Right lobe of liver (tissue), 6 donors: ENCODE measurements around the gene POLR1D. TPM values are rescaled to one million over a fixed set of nuclear protein-coding genes. Genes with fewer than 3 reads are reported as not detected.
"Not testable (repeated sequence)": the region's sequence is repeated elsewhere in the genome, so short reads cannot be mapped to it uniquely, and the experiment has no call there.

Experiments
- ATAC-seq, 4 donors: fragments of 200-7000 bp; cut with Tn5 transposase; one replicate each; pipeline ENCODE4 v1.9.1; 2020; ENCODE audit warnings: mild to moderate bottlenecking in 4 of 4, moderate library complexity in 4 of 4
- DNase-seq, 3 donors: peaks; one replicate each; pipeline ENCODE4 v3.0.0-alpha.2; 2020
- H3K27ac ChIP-seq, 3 donors: fragments of 200-600 bp; one replicate each; pipeline ENCODE4 v1.8.0; 2022
- H3K27me3 ChIP-seq, 2 donors: fragments of 200-600 bp; one replicate each; pipeline ENCODE4 v1.8.0; 2022
- H3K36me3 ChIP-seq, 4 donors: fragments of 200-600 bp; sonication (generic) in 1 of 4; one replicate each; pipeline versions ENCODE4 v1.5.1 to v1.8.0; 2017 to 2022; ENCODE audit warnings: control low read depth in 1 of 4
- H3K4me1 ChIP-seq, 4 donors: fragments of 200-600 bp; sonication (generic) in 1 of 4; one replicate each; pipeline versions ENCODE4 v1.5.1 to v1.8.0; 2017 to 2022; ENCODE audit warnings: control low read depth in 1 of 4
- H3K4me3 ChIP-seq, 3 donors: fragments of 200-600 bp; one replicate each; pipeline ENCODE4 v1.8.0; 2022
- H3K9me3 ChIP-seq, 4 donors: fragments of 200-600 bp; sonication (generic) in 1 of 4; one replicate each; pipeline versions ENCODE4 v1.5.1 to v1.8.0; 2017 to 2022; ENCODE audit warnings: control low read depth in 1 of 4
- CTCF ChIP-seq, 4 donors: fragments of 200-600 bp in 3 of 4; fragments of 450-650 bp in 1 of 4; IDR thresholded peaks; one replicate each; pipeline versions ENCODE4 v1.5.1 to v1.8.0; 2016 to 2022; ENCODE audit warnings: antibody characterized with exemption in 4 of 4, mild to moderate bottlenecking in 2 of 4
- POLR2A ChIP-seq: fragments of 450-650 bp; IDR thresholded peaks from one replicate; pipeline ENCODE4 v1.6.1; 2017; ENCODE audit warnings: antibody characterized with exemption, mild to moderate bottlenecking
- WGBS: methylation state at CpG from one replicate; pipeline ENCODE4 v1.1.6; 2018; ENCODE audit warnings: low coverage, low lambda C conversion rate; ENCODE audit not compliant: insufficient coverage; ENCODE audit errors: missing lambda C conversion rate; 5-methylcytosine and 5-hydroxymethylcytosine counted together
- intact Hi-C, 2 donors: fragments of 100-400 bp; cut with DNase I; formaldehyde crosslinking; loops; one replicate each; pipeline versions ENCODE4 v1.11.2 to v1.14.1; 2022
- total RNA-seq, 6 experiments: library from RNA; depleted of rRNA in 2 of 6; stranded (reverse); fragments of >200 nt in 2 of 6; fragmentation: NEBNext Ultra II Directional in 3 of 6; extraction: Animal tissue kit (Norgen Biotek cat#: 25700) in 3 of 6; gene quantifications; one replicate each; pipeline versions ENCODE4 v1.1.0 to v1.2.4, GENCODE V29; 2016 to 2023
- donor health status: DM: no; HTN: yes; CAD: no.
- donor health status: DM: no; HTN: no; CAD: no.
- donor health status: DM: no; HTN: no; CAD: no.
- donor health status: DM: no; HTN: yes; CAD: no.
- donor health status: DM: no; HTN: yes; CAD: no.

The POLR1D gene
- total RNA-seq, 6 experiments from 2014 or later, result 34.9 to 56.2 (median 46.6) TPM

GRCh38 chr13:27627380-27627779, 5.7 kb downstream of the POLR1D start:
- H3K4me1 ChIP-seq, result peaks cover 0 to 21% (median 4%) of the 10 kb centered on the region in 4 donors
- H3K36me3 ChIP-seq, result no peaks in the 10 kb centered on the region
- H3K27me3 ChIP-seq, result no peaks in the 10 kb centered on the region
- H3K4me3 ChIP-seq, result no peak overlapping the region
- no peak overlapping the region for H3K27ac ChIP-seq
- ATAC-seq, result no peak
- intact Hi-C loops, result no loop called here
- no peaks in the 10 kb centered on the region for H3K9me3 ChIP-seq
- TF ChIP-seq CTCF (IDR thresholded peaks at IDR 0.05) (no peak), POLR2A (no peak)
- no peak for DNase-seq
- 88% methylated on average over 3 of the region's 3 CpGs for WGBS

DNA sequence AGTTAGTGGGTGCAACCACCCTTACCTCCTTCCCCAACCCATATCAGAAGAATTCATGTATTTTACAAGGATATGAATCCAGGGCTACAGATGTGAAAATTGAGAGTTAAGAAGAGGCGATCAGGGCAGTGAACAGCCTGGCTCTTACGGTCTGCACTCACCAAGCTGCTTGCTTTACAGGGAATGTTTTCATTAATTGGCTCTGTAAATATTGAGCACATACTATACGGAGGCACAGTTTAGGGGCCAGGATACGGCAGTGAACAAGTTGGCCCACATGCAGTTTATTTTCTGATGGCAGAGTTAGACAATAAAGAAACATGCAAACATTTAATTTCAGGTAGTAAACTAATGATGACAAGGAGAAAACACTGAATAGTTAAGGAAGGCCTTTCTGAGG, 6.4 kb downstream of the POLR1D start:
- Histone ChIP-seq H3K4me3 (no peak overlapping the region), H3K4me1 (peaks cover 0 to 14% (median 4%) of the 10 kb centered on the region in 4 donors), H3K27me3 (no peaks in the 10 kb centered on the region), H3K9me3 (no peaks in the 10 kb centered on the region), H3K27ac (no peak overlapping the region), H3K36me3 (no peaks in the 10 kb centered on the region)
- DNase-seq (no peak), ATAC-seq (no peak)
- 88% methylated on average over 4 of the region's 4 CpGs for WGBS
- intact Hi-C loops, result no loop called here
- TF ChIP-seq POLR2A (no peak), CTCF (IDR thresholded peaks at IDR 0.05) (no peak)

GRCh38 chr13:27628766-27629165, 7.1 kb downstream of the POLR1D start:
- DNase-seq, H3K36me3 ChIP-seq, H3K27ac ChIP-seq, ATAC-seq, intact Hi-C loops, H3K4me1 ChIP-seq, H3K27me3 ChIP-seq, H3K9me3 ChIP-seq, H3K4me3 ChIP-seq: not testable (repeated sequence)
- 97% methylated on average over 3 of the region's 4 CpGs for WGBS

- Histone ChIP-seq H3K27ac (no peak overlapping the region), H3K4me3 (no peak overlapping the region), H3K36me3 (no peaks in the 10 kb centered on the region), H3K4me1 (no peaks in the 10 kb centered on the region), H3K27me3 (no peaks in the 10 kb centered on the region), H3K9me3 (no peaks in the 10 kb centered on the region)
- DNase-seq (no peak), ATAC-seq (no peak)
- intact Hi-C loops, result no loop called here
- no peak for TF ChIP-seq CTCF (IDR thresholded peaks at IDR 0.05)
- no peak for TF ChIP-seq POLR2A
- WGBS, result 83% methylated on average over 4 of the region's 4 CpGs
These were observed 9.5 kb downstream of the POLR1D start for GRCh38 chr13:27631156-27631555.

GRCh38 chr13:27631665-27632064, 10.0 kb downstream of the POLR1D start:
- no peak for ATAC-seq
- 90% methylated on average over 2 of the region's 2 CpGs for WGBS
- intact Hi-C loops, result no loop called here

More at GRCh38 chr13:27631665-27632064, 10.0 kb downstream of the POLR1D start:
- H3K27me3 ChIP-seq, result no peaks in the 10 kb centered on the region
- no peaks in the 10 kb centered on the region for H3K9me3 ChIP-seq
- TF ChIP-seq POLR2A (no peak), CTCF (IDR thresholded peaks at IDR 0.05) (no peak)
- no peaks in the 10 kb centered on the region for H3K36me3 ChIP-seq
- no peak for DNase-seq
- no peaks in the 10 kb centered on the region for H3K4me1 ChIP-seq
- no peak overlapping the region for H3K4me3 ChIP-seq
- no peak overlapping the region for H3K27ac ChIP-seq
